GM18873 (cell line): ENCODE data around the gene ALDH3B2.
A peak's percentile ranks its signal among the peaks of the same experiment; 100 is the strongest.
"Not testable (repeated sequence)": the region's sequence is repeated elsewhere in the genome, so short reads cannot be mapped to it uniquely, and the experiment has no call there.

ENCODE experiments used
- ATAC-seq: cut with Tn5 transposase; IDR thresholded peaks from one replicate; pipeline ENCODE4 v1.9.1; 2021; ENCODE audit warnings: mild to moderate bottlenecking, moderate library complexity, moderate number of reproducible peaks; ENCODE audit not compliant: unreplicated experiment, low FRiP score

ALDH3B2 gene

DNA sequence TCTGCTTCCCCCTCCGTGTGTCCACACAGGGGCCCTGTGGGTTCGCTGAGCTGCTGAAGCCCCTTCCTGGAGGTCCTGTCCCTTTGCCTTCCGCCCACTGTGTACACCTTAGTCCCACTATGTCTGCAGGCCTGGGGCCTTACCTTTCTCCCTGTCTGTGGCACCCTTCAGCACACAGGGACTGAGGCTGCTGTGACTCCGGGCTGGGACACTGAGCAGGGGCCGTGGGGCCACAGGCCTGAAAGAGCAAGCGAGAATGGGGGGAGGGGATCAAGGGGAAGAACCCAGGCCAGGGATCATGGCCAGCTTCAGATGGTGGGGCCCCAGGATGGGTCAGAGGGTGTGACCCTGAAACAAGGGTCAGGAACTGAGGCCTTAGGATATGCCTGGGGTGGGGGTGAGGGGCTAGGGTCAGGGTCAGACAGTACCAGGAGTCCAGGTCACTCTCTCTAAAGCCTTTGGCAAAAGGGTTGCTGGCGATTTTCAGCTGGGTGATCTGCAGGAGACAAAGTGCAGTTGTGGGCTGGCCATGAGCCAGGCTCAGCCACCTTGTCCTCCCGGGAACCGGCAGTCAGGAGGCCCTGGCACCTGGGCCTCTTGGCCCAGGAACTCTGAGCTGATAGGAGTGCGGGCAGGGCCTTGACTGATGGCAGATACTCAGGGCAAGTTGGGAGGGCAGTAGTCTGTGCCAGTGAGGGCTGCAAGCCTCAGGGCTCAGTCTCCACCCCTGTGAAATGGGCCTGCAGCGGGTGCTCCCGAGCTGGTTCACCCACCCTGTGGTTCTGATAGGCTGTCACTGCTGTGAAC is 42.0 kb downstream of the ALDH3B2 start:
- ATAC-seq, result no peak

DNA sequence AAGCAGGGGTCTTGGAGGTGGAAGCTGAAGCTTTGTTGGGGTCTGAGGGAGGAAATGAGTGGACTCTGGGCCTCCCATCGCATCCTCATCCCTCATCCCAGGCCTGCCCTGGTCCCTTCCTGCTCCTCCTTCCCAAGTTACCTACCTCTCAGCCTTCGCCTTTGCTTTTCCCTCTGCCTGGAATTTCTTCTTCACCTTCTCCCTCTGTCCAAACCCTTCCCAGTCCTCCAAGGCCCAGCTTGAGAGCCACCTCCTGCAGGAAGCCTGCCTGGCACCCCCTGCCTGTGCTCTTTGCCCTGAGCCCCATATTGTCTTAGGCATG is 42.6 kb downstream of the ALDH3B2 start:
- no peak for ATAC-seq

DNA sequence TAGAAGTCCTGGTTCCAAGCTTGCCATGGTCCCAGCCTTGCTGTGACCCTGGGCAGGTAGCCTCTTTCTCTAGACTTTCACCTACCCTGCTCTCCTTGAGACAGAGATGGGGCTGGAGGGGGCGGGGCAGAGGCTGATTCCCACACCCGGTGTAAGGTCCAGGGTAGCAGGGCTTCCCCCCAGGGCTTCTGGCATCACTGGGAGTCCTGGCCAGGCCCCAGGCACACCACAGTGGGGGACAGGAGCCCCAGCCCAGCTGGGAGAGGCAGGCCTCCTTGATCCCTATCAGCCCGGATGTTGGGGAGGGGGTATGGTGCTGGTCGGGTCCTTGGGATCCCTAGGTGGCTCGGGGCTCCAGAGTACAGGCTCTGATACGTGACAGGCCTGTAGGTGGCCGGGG is 43.0 kb downstream of the ALDH3B2 start:
- ATAC-seq, result no peak

DNA sequence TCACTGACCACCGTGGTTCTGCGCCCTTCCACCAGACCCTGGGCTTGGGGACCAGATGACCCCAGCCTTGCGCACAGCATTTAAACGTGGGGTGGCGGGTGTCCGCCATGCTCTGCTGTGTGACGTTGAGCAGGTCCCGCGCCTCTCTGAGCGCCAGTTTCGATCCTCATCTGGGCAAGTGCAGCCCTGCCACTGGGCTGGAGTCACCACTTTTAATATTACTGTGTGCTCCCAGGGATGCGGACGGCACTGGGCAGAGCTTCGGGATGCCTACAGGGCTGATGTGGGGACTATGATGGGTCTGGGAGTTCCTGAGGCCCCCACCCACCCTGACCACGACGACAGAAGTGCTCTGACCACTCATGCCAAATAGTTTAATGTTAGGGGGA is 43.5 kb downstream of the ALDH3B2 start:
- no peak for ATAC-seq

DNA sequence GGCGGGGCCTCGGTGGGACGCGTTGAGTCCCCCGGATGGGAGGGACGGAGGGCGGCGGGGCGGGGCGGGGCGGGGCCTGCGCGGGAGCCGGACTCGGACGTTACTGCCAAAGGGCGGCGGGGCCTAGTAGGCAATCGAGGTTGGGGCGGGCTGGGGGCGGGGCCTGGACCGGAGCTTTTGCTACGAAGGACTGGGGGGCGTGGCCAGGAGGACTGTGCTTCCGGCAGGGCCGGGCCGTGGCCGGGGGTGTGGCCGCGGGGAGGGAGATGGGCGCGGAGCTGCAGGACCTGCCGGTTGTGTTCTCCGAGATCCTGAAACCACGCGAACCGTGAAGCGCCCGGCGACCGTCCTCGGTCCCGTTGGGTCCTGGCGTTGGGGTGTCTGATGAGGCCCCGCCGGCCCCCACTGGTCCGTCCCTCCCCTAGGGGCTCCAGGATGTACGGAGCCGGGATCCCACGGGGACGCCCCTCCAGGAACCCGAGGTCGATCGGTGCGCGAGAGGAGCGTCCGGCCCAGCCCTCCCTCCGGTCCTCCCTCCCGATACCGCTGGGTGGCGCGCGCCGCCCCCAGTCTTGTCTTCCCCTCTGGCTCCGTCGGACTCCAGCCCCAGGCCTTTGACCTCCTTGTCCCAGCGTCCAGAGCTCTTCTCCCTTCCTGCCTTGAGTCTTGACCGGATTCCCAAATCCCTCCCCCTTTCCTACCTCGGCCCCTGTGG is 44.0 kb downstream of the ALDH3B2 start:
- ATAC-seq, result peak; percentile 48

DNA sequence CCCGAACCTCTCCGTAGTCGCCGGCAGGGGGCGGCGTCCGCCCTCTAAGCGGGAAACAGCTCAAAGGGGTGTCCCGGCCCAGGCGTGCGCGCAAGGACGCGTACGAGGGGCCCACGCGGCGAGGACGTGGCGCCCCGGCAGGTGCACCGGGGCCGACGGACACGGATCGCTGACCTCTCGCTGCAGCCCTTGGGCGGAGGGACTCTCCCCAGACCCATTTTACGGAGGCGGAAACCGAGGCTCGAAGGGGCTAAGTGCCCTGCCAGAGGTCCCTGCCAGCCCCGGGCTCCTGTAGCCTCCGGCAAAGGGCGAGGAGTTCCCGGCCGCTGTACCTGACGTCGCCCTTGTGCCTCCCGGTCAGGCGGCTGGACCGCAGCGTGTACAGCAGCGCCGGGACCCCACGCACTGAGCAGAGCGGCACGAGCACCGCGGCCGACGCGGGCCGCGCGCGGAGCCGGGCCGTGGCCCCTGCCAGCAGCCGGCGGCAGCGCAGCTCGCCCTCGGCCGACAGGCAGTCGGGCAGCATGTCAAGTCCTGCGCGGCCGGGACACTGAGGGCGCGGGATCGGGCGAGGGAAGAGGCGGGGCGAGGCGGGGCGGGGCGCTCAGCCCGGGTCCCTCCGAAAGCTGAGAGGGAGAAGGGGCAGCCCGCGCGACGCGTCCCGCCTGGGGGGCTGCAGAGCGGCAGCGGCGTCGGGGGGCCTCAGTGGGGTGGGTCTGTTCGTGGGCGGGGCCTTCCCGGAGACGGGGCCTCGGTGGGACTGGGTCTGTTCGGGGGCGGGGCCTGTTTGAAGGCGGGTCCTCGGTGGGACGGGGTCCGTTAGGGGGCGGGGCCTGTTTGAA is 44.8 kb downstream of the ALDH3B2 start, which contains the start of gene NUDT8:
Gene NUDT8, minus strand, starts transcription at position 552 of the 842 bp plus-strand sequence. Its CDS starts 26 bp downstream, at position 526.
- peak; percentile 37 for ATAC-seq

DNA sequence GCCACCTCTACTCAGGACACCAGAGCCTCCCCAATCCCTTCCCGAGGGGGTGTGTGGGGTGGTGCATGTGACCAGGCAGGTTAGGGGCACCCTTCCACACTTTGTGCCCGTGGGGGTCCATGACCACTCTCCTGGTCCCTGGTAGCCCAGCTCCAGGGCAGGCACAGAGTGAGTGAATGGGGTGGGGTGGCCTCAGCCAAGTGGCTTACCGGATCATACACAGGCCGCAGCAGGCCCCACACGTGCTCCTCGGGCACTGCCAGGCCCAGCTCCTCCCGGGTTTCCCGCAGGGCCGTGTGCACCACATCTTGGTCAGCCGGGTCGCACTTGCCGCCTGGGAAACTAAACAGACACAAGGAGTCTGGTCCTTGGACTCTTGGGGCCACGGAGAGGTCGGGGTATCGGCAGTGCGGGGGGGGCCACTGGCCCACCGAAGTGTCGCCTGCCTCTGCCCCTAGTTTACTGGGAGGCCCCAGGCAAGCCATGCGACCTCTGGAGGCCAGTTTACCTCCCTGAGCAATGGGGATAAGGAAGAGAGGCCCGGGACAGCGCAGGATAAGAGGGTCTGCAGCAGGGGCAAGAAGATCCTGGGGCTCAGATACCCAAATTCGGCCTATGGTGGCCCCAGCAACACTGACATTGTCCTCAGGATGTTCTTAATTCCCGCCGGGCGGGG is 45.6 kb downstream of the ALDH3B2 start:
- no peak for ATAC-seq

DNA sequence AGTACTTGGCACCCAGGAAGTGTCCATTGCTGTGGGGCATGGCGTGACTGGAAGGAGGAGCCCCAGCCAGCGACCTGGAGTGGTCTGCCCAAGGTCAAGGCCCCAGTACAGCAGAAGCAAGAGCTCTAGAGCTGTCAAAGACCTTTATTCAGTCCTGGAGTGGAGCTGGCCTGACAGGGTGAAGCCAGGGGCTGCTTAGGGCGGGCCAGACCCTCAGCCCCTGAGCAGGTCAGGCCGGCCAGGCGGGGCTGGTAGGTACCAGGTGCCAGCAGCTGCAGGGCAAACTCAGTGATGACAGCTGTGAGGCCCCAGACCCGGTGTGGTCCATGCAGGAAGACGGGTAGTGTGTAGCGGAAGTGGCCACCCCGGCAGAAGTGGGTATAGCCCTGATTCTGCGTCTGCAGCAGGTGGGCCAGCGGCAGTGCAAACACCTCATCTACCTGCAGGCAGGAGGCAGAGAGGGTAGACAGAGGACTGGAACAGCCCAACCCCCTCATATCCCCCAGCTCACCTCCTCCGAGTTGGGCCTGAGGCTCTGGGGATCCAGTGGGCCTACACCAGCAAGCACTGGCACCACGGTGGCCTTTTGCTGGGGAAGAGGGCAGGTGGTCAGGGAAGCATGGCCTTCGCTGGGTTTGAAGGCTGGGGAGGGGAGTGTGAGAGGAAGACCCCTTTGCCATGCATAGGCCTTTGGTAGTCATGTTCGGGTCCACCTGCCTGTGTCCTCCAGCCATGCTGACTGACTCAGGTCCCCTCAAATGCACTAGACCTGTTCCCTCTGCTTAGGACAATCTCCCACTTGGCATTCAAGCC is 46.4 kb downstream of the ALDH3B2 start:
- ATAC-seq, result no peak

DNA sequence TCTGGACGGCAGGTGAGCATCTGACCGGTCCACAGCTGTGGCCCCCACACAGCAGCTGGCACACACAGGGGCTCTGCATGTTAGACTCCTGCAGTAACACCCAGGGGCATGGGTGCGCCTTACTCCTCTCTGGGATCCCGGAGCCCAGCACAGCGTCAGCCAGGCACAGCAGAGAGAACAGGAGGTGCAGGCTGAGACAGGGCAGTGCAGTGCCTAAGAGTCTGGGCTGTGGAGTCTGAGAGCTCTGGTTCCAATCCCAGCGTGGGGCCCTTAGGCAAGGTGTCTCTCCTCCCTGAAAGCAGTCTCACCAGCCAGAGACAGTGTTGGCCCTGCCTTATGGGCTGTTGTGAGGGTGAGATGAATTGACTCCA is 47.0 kb downstream of the ALDH3B2 start:
- ATAC-seq, result no peak

DNA sequence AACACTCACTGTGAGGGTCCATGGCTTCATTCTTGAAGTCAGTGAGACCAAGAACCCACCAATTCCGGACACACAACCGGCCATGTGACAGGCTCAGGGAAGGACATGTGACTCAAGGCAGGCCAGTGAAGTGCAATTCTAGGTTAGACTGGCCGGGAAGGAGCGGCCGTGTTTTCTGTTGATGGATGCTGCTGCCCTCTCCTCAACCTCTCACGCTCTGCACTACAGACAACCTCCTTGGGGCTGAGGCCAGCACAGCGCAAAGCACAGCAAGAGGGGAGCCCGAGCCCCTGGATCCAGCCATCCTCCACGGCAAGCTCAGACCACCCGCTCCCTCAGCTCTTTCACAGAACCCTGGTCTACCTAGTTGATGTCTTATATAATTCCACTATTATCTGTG is 47.5 kb downstream of the ALDH3B2 start:
- no peak for ATAC-seq

DNA sequence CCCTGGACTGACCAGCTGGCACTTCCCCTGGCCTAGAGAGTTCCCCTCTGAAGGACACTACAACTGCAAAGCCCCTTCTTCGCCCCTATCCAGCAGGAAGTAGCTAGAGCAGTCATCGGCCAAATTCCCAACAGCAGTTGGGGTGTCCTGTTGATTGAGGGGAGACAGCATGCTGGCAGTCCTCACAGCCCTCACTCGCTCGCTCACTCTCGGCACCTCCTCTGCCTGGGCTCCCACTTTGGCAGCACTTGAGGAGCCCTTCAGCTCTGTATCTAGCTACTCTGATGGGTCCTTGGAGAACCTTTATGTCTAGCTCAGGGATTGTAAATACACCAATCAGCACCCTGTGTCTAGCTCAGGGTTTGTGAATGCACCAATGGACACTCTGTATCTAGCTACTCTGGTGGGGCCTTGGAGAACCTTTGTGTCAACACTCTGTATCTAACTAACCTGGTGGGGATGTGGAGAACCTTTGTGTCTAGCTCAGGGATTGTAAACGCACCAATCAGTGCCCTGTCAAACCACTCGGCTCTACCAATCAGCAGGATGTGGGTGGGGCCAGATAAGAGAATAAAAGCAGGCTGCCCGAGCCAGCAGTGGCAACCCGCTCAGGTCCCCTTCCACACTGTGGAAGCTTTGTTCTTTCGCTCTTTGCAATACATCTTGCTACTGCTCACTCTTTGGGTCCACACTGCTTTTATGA is 48.1 kb downstream of the ALDH3B2 start:
- ATAC-seq, result not testable (repeated sequence)

DNA sequence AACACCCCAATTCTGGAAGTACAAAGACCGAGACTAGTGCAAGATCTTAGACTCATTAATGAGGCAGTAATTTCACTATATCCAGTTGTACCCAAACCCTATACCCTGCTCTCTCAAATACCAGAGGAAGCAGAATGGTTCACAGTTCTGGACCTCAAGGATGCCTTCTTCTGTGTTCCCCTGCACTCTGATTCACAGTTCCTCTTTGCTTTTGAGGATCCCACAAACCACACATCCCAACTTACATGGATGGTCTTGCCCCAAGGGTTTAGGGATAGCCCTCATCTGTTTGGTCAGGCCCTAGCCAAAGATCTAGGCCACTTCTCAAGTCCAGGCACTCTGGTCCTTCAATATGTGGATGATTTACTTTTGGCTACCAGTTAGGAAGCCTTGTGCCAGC is 50.6 kb downstream of the ALDH3B2 start:
- not testable (repeated sequence) for ATAC-seq

DNA sequence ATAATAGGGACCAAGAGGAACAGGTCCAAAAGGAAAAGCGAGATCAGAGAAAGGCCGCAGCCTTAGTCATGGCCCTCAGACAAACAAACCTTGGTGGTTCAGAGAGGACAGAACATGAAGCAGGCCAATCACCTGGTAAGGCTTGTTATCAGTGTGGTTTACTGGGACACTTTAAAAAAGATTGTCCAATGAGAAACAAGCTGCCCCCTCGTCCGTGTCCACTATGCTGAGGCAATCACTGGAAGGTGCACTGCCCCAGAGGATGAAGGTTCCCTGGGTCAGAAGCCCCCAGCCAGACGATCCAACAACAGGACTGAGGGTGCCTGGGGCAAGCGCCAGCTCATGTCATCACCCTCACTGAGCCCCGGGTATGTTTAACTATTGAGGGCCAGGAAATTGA is 51.5 kb downstream of the ALDH3B2 start:
- not testable (repeated sequence) for ATAC-seq

DNA sequence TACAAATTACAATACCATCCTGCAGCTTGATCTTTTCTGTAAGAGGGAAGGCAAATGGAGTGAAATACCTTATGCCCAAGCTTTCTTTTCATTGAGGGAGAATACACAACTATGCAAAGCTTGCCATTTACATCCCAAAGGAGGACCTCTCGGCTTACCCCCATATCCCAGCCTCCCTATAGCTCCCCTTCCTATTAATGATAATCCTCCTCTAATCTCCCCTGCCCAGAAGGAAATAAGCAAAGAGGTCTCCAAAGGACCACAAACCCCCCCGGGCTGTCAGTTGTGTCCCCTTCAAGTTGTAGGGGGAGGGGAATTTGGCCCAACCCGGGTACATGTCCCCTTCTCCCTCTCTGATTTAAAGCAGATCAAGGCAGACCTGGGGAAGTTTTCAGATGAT is 52.5 kb downstream of the ALDH3B2 start:
- ATAC-seq, result not testable (repeated sequence)

DNA sequence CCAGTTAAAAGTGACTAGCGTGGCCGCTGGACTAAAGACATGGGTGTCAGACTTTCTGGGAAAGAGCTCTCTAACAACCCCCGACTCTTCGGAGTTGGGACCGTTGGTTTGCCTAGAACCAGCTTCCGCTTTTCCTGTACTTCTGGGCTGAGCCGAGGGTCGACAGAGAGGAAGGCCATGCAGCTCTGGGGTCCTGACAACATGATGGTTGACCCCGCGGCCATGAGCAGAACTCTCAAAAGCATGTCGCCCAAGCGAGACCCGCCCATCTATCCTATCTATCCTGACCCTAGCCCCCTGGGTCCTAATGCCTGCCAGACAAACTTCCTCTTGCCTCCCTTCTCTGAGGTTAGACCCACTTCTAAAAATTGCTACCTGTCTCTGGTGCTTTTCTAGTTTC is 53.8 kb downstream of the ALDH3B2 start:
- ATAC-seq, result not testable (repeated sequence)

DNA sequence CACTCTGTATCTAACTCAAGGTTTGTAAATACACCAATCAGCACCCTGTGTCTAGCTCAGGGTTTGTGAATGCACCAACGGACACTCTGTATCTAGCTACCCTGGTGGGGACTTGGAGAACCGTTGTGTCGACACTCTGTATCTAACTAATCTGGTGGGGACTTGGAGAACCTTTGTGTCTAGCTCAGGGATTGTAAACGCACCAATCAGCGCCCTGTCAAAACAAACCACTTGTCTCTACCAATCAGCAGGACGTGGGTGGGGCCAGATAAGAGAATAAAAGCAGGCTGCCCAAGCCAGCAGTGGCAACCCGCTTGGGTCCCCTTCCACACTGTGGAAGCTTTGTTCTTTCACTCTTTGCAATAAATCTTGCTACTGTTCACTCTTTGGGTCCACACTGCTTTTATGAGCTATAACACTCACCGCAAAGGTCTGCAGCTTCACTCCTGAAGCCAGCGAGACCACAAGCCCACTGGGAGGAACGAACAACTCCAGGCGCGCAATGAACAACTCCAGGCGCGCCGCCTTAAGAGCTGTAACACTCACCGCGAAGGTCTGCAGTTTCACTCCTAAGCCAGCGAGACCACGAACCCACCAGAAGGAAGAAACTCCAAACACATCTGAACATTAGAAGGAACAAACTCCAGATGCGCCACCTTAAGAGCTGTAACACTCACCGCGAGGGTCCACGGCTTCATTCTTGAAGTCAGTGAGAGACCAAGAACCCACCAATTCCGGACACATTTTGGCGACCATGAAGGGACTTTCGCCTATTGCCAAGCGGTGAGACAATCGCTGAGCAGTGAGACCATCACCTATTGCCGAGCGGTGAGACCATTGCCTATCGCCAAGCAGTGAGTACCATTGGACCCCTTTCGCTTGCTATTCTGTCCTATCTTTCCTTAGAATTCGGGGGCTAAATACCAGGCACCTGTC is 54.5 kb downstream of the ALDH3B2 start:
- ATAC-seq, result not testable (repeated sequence)

DNA sequence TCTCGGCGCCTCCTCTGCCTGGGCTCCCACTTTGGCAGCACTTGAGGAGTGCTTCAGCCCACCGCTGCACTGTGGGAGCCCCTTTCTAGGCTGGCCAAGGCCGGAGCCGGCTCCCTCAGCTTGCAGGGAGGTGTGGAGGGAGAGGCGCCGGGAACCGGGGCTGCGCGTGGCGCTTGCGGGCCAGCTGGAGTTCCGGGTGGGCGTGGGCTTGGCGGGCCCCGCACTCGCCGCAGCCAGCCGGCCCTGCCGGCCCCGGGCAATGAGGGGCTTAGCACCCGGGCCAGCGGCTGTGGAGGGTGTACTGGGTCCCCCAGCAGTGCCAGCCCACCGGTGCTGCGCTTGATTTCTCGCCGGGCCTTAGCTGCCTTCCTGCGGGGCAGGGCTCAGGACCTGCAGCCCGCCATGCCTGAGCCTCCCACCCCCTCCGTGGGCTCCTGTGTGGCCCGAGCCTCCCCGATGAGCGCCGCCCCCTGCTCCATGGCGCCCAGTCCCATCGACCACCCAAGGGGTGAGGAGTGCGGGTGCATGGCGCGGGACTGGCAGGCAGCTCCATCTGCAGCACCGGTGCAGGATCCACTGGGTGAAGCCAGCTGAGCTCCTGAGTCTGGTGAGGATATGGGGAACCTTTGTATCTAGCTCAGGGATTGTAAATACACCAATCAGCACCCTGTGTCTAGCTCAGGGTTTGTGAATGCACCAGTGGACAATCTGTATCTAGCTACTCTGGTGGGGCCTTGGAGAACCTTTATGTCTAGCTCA is 55.3 kb downstream of the ALDH3B2 start:
- ATAC-seq, result not testable (repeated sequence)
